COLO829 (cell line): ENCODE data around the gene PSMB9.
"Not testable (repeated sequence)": the region's sequence is repeated elsewhere in the genome, so short reads cannot be mapped to it uniquely, and the experiment has no call there.

Experiments
- DNase-seq: peaks from one replicate; pipeline ENCODE4 v3.0.0; 2012; ENCODE audit warnings: low spot score

PSMB9 gene

GRCh38 chr6:32853541-32854375 is at the start of gene PSMB9, which contains the start of gene TAP1:
Gene PSMB9 (plus strand): TSS chr6:32854192. CDS start chr6:32854230, 38 bp downstream.
Gene TAP1 (minus strand): TSS chr6:32853704. CDS start chr6:32853636, 68 bp downstream.
- DNase-seq, result peak; percentile 97

GRCh38 chr6:32805404-32805803 is 48.6 kb upstream of the PSMB9 start:
- DNase-seq, result not testable (repeated sequence)

- DNase-seq, result no peak
Measured at GRCh38 chr6:32807020-32807580, 46.9 kb upstream of the PSMB9 start.

GRCh38 chr6:32809171-32809570 is 44.8 kb upstream of the PSMB9 start:
- no peak for DNase-seq

GRCh38 chr6:32814145-32814544 is 39.8 kb upstream of the PSMB9 start:
- DNase-seq, result no peak

GRCh38 chr6:32815115-32815514 is 38.9 kb upstream of the PSMB9 start:
- DNase-seq, result no peak

- DNase-seq, result no peak
Measured at GRCh38 chr6:32815996-32816395, 38.0 kb upstream of the PSMB9 start.

GRCh38 chr6:32816746-32817204 is 37.2 kb upstream of the PSMB9 start, which contains the start of gene HLA-DOB:
Gene HLA-DOB (minus strand): TSS chr6:32817002. CDS start chr6:32816951, 51 bp downstream.
- DNase-seq, result peak; percentile 79

- DNase-seq, result no peak
Measured at GRCh38 chr6:32818867-32819266, 35.1 kb upstream of the PSMB9 start.

- DNase-seq, result peak; percentile 96
Measured at GRCh38 chr6:32819729-32820128, 34.3 kb upstream of the PSMB9 start.

GRCh38 chr6:32825966-32826365 is 28.0 kb upstream of the PSMB9 start:
- DNase-seq, result peak; percentile 78

GRCh38 chr6:32827025-32827424 is 27.0 kb upstream of the PSMB9 start:
- DNase-seq, result no peak

GRCh38 chr6:32829495-32829894 is 24.5 kb upstream of the PSMB9 start:
- DNase-seq, result no peak

- no peak for DNase-seq
Measured at GRCh38 chr6:32830017-32830416, 24.0 kb upstream of the PSMB9 start.

- no peak for DNase-seq
Measured at GRCh38 chr6:32830936-32831335, 23.1 kb upstream of the PSMB9 start.

- no peak for DNase-seq
Measured at GRCh38 chr6:32832535-32832934, 21.5 kb upstream of the PSMB9 start.

GRCh38 chr6:32833664-32834063 is 20.3 kb upstream of the PSMB9 start:
- DNase-seq, result no peak

- no peak for DNase-seq
Measured at GRCh38 chr6:32835167-32835893, 18.7 kb upstream of the PSMB9 start.

GRCh38 chr6:32836873-32837272 is 17.1 kb upstream of the PSMB9 start:
- DNase-seq, result no peak

- DNase-seq, result no peak
Measured at GRCh38 chr6:32837651-32838113, 16.3 kb upstream of the PSMB9 start.

GRCh38 chr6:32838114-32838958 is 15.7 kb upstream of the PSMB9 start, which contains the start of gene TAP2:
Gene TAP2 (minus strand): TSS chr6:32838739. CDS start chr6:32838233, 506 bp downstream.
- peak; percentile 94 for DNase-seq
